Spleen (tissue), 11 donors: ENCODE results near the gene RPS6KC1. TPM values are rescaled to one million over a fixed set of nuclear protein-coding genes. Genes with fewer than 3 reads are reported as not detected.

ENCODE experiments used
- DNase-seq: peaks from one replicate; pipeline ENCODE4 v3.0.0-alpha.2; 2020
- H3K27ac ChIP-seq, 8 donors: fragments of 200-600 bp; sonication (generic) in 7 of 8; 1 replicate in 4 of 8; 2 replicates in 4 of 8; pipeline versions ENCODE4 v1.5.0 to v1.8.0; 2016 to 2021; ENCODE audit warnings: inconsistent platforms in 4 of 8, mild to moderate bottlenecking in 4 of 8, moderate library complexity in 1 of 8
- H3K27me3 ChIP-seq, 7 donors: fragments of 200-600 bp; sonication (generic) in 6 of 7; replicated peaks in 1 of 7; 1 replicate in 4 of 7; 2 replicates in 3 of 7; pipeline versions ENCODE4 v1.5.0 to v1.8.0; 2016 to 2021; ENCODE audit warnings: inconsistent platforms in 3 of 7, mild to moderate bottlenecking in 1 of 7
- H3K36me3 ChIP-seq, 6 donors: fragments of 200-600 bp; sonication (generic) in 5 of 6; 1 replicate in 4 of 6; 2 replicates in 2 of 6; pipeline versions ENCODE4 v1.5.0 to v1.8.0; 2016 to 2021; ENCODE audit warnings: inconsistent platforms in 2 of 6
- H3K4me1 ChIP-seq, 6 donors: fragments of 200-600 bp; sonication (generic) in 5 of 6; 1 replicate in 3 of 6; 2 replicates in 3 of 6; pipeline versions ENCODE4 v1.5.0 to v1.8.0; 2016 to 2021; ENCODE audit warnings: inconsistent platforms in 3 of 6
- H3K4me3 ChIP-seq, 8 donors: fragments of 200-600 bp; sonication (generic) in 7 of 8; 1 replicate in 4 of 8; 2 replicates in 4 of 8; pipeline versions ENCODE4 v1.5.0 to v1.8.0; 2016 to 2021; ENCODE audit warnings: inconsistent platforms in 4 of 8, mild to moderate bottlenecking in 4 of 8, moderate library complexity in 2 of 8
- H3K9me3 ChIP-seq, 8 donors: fragments of 200-600 bp; sonication (generic) in 7 of 8; 1 replicate in 4 of 8; 2 replicates in 4 of 8; pipeline versions ENCODE4 v1.5.0 to v1.8.0; 2016 to 2021; ENCODE audit warnings: inconsistent platforms in 4 of 8
- POLR2A ChIP-seq, 3 donors: fragments of 450-650 bp; IDR thresholded peaks; one replicate each; pipeline ENCODE4 v1.5.1; 2017; ENCODE audit warnings: antibody characterized with exemption in 3 of 3, mild to moderate bottlenecking in 1 of 3
- POLR2AphosphoS5 ChIP-seq, 3 donors: sonication (generic); formaldehyde crosslinking; IDR thresholded peaks; one replicate each; pipeline ENCODE4 v1.5.1; 2017; ENCODE audit warnings: antibody characterized with exemption in 3 of 3
- WGBS, 5 donors: extraction: QIAGEN DNeasy Blood & Tissue Kit in 3 of 5; methylation state at CpG; one replicate each; pipeline versions ENCODE4 v1.1.5 to v1.1.7; 2013 to 2018; 5-methylcytosine and 5-hydroxymethylcytosine counted together
- intact Hi-C: fragments of 100-400 bp; cut with DNase I; formaldehyde crosslinking; loops from one replicate; pipeline ENCODE4 v1.15.0; 2023; ENCODE audit warnings: low total_unique reads
- polyA plus RNA-seq, 3 donors: library from polyadenylated mRNA; stranded (reverse); fragments of 200-250 nt; gene quantifications; one replicate each; pipeline ENCODE4 v1.2.1, GENCODE V29; 2013
- total RNA-seq, 7 donors: library from RNA; depleted of rRNA in 3 of 7; stranded (reverse); fragments of >200 nt in 3 of 7; fragmentation: NEBNext Ultra II Directional in 4 of 7; extraction: Animal tissue kit (Norgen Biotek cat#: 25700) in 4 of 7; gene quantifications; one replicate each; pipeline versions ENCODE4 v1.1.0 to v1.2.1, GENCODE V29; 2016 to 2021
- TF ChIP-seq, protein P1 (sequence below), 11 experiments: fragments of 200-600 bp in 7 of 11; fragments of 450-650 bp in 4 of 11; sonication (generic) in 4 of 11; IDR thresholded peaks in 8 of 11; conservative IDR thresholded peaks in 3 of 11; 1 replicate in 7 of 11; 2 replicates in 4 of 11; pipeline versions ENCODE4 v1.4.0 to v1.8.0; 2016 to 2021; ENCODE audit warnings: antibody characterized with exemption in 11 of 11, inconsistent platforms in 4 of 11, mild to moderate bottlenecking in 1 of 11
- donor health status: healthy with polysubstance abuse.
- donor health status: DM: no; HTN: no; CAD: no; lungs with moderate emphysema.
- donor health status: DM: no; HTN: no; CAD: no.
- donor health status: Bipolar disorder and iron deficiency.
- donor health status: healthy.
- donor health status: DM: no; HTN: no; CAD: no.
- donor health status: DM: yes; HTN: yes; CAD: no.

Gene RPS6KC1
- total and polyA plus RNA-seq, 10 donors: 2.8 to 33.5 (median 22.9) TPM

DNA sequence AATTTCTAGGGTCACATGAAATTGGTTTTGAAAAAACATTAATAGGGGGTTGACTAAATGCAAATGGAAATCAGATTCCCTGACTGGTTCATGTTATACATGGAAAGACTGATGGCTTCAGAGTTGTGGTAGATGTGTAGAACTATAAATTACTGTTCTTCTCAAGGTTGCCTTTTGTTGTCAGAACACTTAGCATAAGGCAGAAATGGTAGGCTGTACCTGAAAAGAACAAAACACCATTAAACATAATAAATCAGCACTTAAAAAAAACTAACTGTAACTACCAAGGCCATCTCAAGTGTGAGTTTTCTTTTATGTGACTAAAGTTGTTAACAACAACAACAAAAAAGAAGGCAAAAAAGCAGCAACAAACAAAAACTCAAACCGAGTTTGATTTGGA is 111.8 kb downstream of the RPS6KC1 start:
- intact Hi-C loops: no loop called here
- TF ChIP-seq POLR2AphosphoS5 (IDR thresholded peaks at IDR 0.05) (no peak), POLR2A (IDR thresholded peaks at IDR 0.05) (no peak)
- TF ChIP-seq, protein P1, sequence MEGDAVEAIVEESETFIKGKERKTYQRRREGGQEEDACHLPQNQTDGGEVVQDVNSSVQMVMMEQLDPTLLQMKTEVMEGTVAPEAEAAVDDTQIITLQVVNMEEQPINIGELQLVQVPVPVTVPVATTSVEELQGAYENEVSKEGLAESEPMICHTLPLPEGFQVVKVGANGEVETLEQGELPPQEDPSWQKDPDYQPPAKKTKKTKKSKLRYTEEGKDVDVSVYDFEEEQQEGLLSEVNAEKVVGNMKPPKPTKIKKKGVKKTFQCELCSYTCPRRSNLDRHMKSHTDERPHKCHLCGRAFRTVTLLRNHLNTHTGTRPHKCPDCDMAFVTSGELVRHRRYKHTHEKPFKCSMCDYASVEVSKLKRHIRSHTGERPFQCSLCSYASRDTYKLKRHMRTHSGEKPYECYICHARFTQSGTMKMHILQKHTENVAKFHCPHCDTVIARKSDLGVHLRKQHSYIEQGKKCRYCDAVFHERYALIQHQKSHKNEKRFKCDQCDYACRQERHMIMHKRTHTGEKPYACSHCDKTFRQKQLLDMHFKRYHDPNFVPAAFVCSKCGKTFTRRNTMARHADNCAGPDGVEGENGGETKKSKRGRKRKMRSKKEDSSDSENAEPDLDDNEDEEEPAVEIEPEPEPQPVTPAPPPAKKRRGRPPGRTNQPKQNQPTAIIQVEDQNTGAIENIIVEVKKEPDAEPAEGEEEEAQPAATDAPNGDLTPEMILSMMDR (IDR thresholded peaks at IDR 0.05 in 8 of 11, conservative IDR thresholded peaks at IDR 0.05 in 3 of 11): no peak
- Histone ChIP-seq H3K4me1 (no peaks in the 10 kb centered on the region), H3K27ac (no peak overlapping the region), H3K9me3 (peaks cover 0 to 4% (median 0%) of the 10 kb centered on the region in 8 donors), H3K36me3 (peaks cover 0 to 9% (median under 1%) of the 10 kb centered on the region in 6 donors), H3K4me3 (no peak overlapping the region), H3K27me3 (no peaks in the 10 kb centered on the region)
- DNase-seq: no peak
- 71 to 91% (median 76%) methylated on average over 1 of the region's 1 CpG for WGBS, 5 donors

DNA sequence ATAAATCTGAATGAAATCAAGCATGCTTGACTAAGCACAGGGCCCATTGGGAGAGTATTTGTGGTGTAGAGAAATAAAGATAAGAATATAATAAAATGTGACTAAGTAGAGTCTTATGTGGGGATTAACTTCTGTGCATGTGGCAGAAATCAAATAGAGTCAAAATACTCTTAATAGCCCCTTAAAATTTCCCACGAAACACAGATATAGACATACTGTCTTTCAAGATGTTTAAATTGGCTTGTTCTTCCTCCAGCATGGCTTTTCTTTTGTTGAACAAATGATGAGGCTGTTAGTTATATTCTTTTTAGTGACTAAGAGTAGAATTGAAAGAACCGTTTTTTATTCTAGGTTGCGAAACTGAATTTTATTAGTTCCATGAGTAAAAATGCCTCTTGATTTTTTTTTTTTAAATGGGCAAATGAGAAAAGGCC is 112.3 kb downstream of the RPS6KC1 start:
- Histone ChIP-seq H3K4me3 (no peak overlapping the region), H3K9me3 (peaks cover 0 to 4% (median 0%) of the 10 kb centered on the region in 8 donors), H3K27ac (no peak overlapping the region), H3K4me1 (no peaks in the 10 kb centered on the region), H3K36me3 (peaks cover 0 to 13% (median under 1%) of the 10 kb centered on the region in 6 donors), H3K27me3 (no peaks in the 10 kb centered on the region)
- DNase-seq: no peak
- 86 to 95% (median 91%) methylated on average over 3 of the region's 3 CpGs for WGBS, 5 donors
- TF ChIP-seq POLR2AphosphoS5 (IDR thresholded peaks at IDR 0.05) (no peak), POLR2A (IDR thresholded peaks at IDR 0.05) (no peak)
- TF ChIP-seq, protein P1 (IDR thresholded peaks at IDR 0.05 in 8 of 11, conservative IDR thresholded peaks at IDR 0.05 in 3 of 11): no peak
- intact Hi-C loops: no loop called here

DNA sequence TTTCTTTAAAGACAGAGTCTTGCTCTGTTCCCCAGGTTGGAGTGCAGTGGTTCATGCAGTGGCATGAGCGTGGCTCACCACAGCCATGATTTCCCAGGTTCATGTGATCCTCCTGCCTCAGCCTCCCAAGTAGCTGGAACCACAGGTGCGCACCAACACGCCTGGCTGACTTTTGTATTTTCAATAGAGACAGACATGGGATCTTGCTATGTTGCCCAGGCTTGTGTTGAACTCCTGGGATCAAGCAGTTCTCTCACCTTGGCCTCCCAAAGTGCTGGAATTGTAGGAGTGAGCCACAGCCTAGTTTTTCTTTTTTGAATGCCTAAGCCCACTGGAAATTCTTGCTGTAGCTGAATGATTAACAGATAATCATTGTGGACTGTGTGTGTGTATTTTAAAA is 113.5 kb downstream of the RPS6KC1 start:
- Histone ChIP-seq H3K4me1 (no peaks in the 10 kb centered on the region), H3K9me3 (peaks cover 0 to 4% (median 0%) of the 10 kb centered on the region in 8 donors), H3K27me3 (no peaks in the 10 kb centered on the region), H3K4me3 (no peak overlapping the region), H3K36me3 (peaks cover 0 to 21% (median 0%) of the 10 kb centered on the region in 6 donors), H3K27ac (no peak overlapping the region)
- intact Hi-C loops: no loop called here
- 98 to 100% (median 99%) methylated on average over 3 of the region's 3 CpGs for WGBS, 5 donors
- DNase-seq: no peak
- TF ChIP-seq POLR2AphosphoS5 (IDR thresholded peaks at IDR 0.05) (no peak), POLR2A (IDR thresholded peaks at IDR 0.05) (no peak)
- TF ChIP-seq, protein P1 (IDR thresholded peaks at IDR 0.05 in 8 of 11, conservative IDR thresholded peaks at IDR 0.05 in 3 of 11): no peak

DNA sequence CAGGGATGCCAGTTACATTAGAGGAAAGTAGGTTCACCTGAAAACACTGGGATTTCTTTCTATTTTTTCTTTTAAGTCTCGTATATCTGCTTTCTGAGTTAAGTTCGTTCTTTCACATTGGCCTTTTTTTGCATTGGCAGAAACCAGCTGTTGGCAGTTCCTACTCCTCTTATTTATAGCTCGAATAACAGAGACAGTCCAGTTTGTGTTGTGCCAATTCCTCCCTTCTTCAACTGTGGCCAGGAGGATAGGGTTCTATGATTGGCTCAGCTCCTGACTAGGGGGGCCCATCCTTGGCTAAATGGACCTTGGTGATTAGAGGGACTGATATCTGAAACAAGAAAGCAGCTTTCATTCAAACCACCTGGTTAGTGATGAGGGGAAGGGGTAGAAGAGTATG is 115.8 kb downstream of the RPS6KC1 start:
- DNase-seq: no peak
- H3K27ac ChIP-seq: no peak overlapping the region
- H3K4me1 ChIP-seq: no peaks in the 10 kb centered on the region
- WGBS, 5 donors: 56 to 76% (median 63%) methylated on average over 3 of the region's 3 CpGs
- intact Hi-C loops: no loop called here
- H3K36me3 ChIP-seq: peaks cover 0 to 14% (median 0%) of the 10 kb centered on the region in 6 donors
- no peak overlapping the region for H3K4me3 ChIP-seq
- no peak for TF ChIP-seq POLR2AphosphoS5 (IDR thresholded peaks at IDR 0.05)
- TF ChIP-seq, protein P1 (IDR thresholded peaks at IDR 0.05 in 8 of 11, conservative IDR thresholded peaks at IDR 0.05 in 3 of 11): no peak
- no peak for TF ChIP-seq POLR2A (IDR thresholded peaks at IDR 0.05)
- H3K9me3 ChIP-seq: no peaks in the 10 kb centered on the region
- H3K27me3 ChIP-seq: no peaks in the 10 kb centered on the region
